Measurements from ENCODE around the gene XCL2. TPM values are rescaled to one million over a fixed set of nuclear protein-coding genes. Genes with fewer than 3 reads are reported as not detected.

XCL2 gene
- total and polyA plus RNA-seq, 8 donors, result 0.35 to 25.4 TPM; not detected in 6

DNA sequence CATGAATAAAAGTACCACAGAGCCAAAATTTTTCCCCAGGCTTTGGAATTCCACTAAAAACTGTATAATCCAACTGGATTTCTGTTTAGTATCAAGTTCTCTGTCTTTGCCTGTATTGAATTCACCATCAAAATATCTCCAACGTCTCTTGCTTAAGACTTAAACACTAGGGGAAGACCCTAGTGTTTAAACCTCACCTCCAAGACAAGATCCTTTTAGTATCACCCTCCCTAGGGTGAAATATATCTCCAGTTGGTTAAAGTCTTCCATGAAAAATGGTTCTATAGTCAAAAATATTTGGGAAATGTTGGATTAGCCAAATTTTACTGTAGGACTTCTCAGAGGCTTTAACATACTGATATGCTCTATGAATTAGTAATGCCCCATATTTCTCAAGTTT, 24.5 kb upstream of the XCL2 start:
- Histone ChIP-seq H3K27ac (no peak overlapping the region), H3K36me3 (no peaks in the 10 kb centered on the region), H3K4me1 (no peaks in the 10 kb centered on the region), H3K9me3 (no peaks in the 10 kb centered on the region), H3K27me3 (no peaks in the 10 kb centered on the region), H3K4me3 (no peak overlapping the region)
- intact Hi-C loops (cut with DNase I; ENCODE audit: low total_unique reads), result no loop called here
- DNase-seq, result no peak
- 56 to 86% (median 82%) methylated on average over 1 of the region's 1 CpG for WGBS, 5 donors
- TF ChIP-seq EP300 (IDR thresholded peaks at IDR 0.05) (no peak), POLR2AphosphoS5 (IDR thresholded peaks at IDR 0.05) (no peak), POLR2A (IDR thresholded peaks at IDR 0.05) (no peak)
- TF ChIP-seq, protein P1, sequence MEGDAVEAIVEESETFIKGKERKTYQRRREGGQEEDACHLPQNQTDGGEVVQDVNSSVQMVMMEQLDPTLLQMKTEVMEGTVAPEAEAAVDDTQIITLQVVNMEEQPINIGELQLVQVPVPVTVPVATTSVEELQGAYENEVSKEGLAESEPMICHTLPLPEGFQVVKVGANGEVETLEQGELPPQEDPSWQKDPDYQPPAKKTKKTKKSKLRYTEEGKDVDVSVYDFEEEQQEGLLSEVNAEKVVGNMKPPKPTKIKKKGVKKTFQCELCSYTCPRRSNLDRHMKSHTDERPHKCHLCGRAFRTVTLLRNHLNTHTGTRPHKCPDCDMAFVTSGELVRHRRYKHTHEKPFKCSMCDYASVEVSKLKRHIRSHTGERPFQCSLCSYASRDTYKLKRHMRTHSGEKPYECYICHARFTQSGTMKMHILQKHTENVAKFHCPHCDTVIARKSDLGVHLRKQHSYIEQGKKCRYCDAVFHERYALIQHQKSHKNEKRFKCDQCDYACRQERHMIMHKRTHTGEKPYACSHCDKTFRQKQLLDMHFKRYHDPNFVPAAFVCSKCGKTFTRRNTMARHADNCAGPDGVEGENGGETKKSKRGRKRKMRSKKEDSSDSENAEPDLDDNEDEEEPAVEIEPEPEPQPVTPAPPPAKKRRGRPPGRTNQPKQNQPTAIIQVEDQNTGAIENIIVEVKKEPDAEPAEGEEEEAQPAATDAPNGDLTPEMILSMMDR (IDR thresholded peaks at IDR 0.05), result no peak

DNA sequence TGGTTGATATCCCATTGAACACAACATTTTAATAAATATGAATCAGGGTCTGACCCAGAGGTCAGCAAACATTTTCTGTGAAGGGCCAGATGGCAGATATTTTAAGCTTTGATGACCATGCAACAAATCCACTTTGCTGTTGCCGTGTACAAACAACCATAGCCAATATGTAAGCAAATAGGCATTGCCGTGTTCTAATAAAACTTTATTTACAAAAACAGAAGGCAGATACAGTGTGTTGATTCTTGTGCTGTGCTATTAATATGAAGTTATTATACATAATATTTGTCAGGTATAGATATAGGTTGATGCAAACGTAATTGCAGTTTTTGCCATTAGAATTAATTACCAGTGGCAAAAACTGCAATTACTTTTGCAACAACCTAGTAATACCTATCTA, 23.8 kb upstream of the XCL2 start:
- intact Hi-C loops (cut with DNase I; ENCODE audit: low total_unique reads), result no loop called here
- no peak for DNase-seq
- 89 to 96% (median 93%) methylated on average over 3 of the region's 3 CpGs for WGBS, 5 donors
- H3K4me1 ChIP-seq, result no peaks in the 10 kb centered on the region
- H3K4me3 ChIP-seq, result no peak overlapping the region
- TF ChIP-seq EP300 (IDR thresholded peaks at IDR 0.05) (no peak), POLR2A (IDR thresholded peaks at IDR 0.05) (no peak), POLR2AphosphoS5 (IDR thresholded peaks at IDR 0.05) (no peak)
- TF ChIP-seq, protein P1 (IDR thresholded peaks at IDR 0.05), result no peak
- no peak overlapping the region for H3K27ac ChIP-seq
- no peaks in the 10 kb centered on the region for H3K9me3 ChIP-seq
- H3K36me3 ChIP-seq, result no peaks in the 10 kb centered on the region
- no peaks in the 10 kb centered on the region for H3K27me3 ChIP-seq

DNA sequence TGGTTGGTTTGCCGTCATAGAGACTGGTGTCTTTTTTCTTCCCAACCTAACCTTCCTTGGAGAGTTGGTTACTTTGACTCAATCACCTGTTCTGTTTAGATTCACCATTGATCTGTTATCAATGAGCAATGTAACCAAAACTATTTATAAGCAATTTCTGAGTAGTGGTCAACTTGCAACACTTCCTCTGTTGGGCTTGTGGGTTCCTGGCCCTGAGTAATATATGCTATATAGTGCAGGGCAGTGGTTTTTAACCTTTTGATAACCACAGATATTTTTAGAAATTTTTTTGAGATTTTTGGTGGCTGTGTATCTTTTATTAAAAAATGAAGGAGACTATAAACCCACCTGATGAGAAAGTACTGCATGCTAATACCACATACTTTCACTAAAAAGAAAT, 23.2 kb upstream of the XCL2 start:
- intact Hi-C loops (cut with DNase I; ENCODE audit: low total_unique reads), result no loop called here
- no peaks in the 10 kb centered on the region for H3K36me3 ChIP-seq
- WGBS, 5 donors, result 75 to 94% (median 88%) methylated on average over 1 of the region's 1 CpG
- H3K9me3 ChIP-seq, result no peaks in the 10 kb centered on the region
- H3K27ac ChIP-seq, result no peak overlapping the region
- TF ChIP-seq EP300 (IDR thresholded peaks at IDR 0.05) (no peak), POLR2AphosphoS5 (IDR thresholded peaks at IDR 0.05) (no peak), POLR2A (IDR thresholded peaks at IDR 0.05) (no peak)
- TF ChIP-seq, protein P1 (IDR thresholded peaks at IDR 0.05), result no peak
- no peak overlapping the region for H3K4me3 ChIP-seq
- H3K4me1 ChIP-seq, result no peaks in the 10 kb centered on the region
- H3K27me3 ChIP-seq, result no peaks in the 10 kb centered on the region
- no peak for DNase-seq

DNA sequence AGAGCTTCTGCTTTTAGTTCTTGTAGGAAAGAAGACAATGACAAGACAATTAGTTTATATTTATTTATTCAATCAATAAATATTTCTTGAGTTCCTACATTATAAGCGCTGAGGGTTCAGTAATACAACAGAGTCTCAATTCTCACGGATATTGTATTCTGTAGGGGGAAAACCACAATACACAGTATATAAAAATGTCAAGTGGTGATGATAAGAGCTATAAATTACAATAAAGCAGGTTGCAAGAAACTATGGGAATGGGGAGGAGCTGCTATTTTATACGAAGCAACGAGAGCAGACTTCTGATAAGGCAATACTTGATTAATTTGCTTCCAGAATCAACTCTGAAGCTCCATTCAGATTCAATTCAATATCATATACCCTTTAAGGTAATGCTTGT, 22.0 kb upstream of the XCL2 start:
- Histone ChIP-seq H3K4me3 (no peak overlapping the region), H3K36me3 (no peaks in the 10 kb centered on the region), H3K27me3 (no peaks in the 10 kb centered on the region), H3K9me3 (no peaks in the 10 kb centered on the region), H3K27ac (no peak overlapping the region), H3K4me1 (no peaks in the 10 kb centered on the region)
- no peak for DNase-seq
- TF ChIP-seq POLR2A (IDR thresholded peaks at IDR 0.05) (no peak), POLR2AphosphoS5 (IDR thresholded peaks at IDR 0.05) (no peak), EP300 (IDR thresholded peaks at IDR 0.05) (no peak)
- TF ChIP-seq, protein P1 (IDR thresholded peaks at IDR 0.05), result no peak
- 36 to 58% (median 47%) methylated on average over 4 of the region's 4 CpGs for WGBS, 5 donors
- intact Hi-C loops (cut with DNase I; ENCODE audit: low total_unique reads), result no loop called here

All from stomach (tissue), 9 donors.